ENCODE results near the gene RBFOX1.

Gene RBFOX1

DNA sequence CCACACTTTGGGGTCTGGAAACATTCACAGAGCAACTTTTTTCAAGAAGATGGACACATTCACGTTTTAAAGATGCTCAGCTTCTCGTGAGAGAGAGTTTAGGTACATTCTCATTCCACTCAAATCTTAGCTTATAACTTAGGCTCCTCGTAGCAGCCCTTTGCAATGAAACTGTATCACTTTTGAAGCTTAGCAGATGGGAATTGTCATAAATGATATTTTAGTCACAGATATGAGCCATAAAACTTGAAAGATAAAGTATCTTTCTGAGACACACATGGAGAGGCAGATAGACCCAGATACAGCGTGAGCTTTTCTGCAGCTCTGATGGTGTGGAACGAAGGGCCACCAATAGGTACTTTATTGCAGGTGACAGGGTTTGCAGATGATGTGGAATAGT lies 41.1 kb downstream of the RBFOX1 start:
- no peak for DNase-seq (ENCODE audit: low spot score)

DNA sequence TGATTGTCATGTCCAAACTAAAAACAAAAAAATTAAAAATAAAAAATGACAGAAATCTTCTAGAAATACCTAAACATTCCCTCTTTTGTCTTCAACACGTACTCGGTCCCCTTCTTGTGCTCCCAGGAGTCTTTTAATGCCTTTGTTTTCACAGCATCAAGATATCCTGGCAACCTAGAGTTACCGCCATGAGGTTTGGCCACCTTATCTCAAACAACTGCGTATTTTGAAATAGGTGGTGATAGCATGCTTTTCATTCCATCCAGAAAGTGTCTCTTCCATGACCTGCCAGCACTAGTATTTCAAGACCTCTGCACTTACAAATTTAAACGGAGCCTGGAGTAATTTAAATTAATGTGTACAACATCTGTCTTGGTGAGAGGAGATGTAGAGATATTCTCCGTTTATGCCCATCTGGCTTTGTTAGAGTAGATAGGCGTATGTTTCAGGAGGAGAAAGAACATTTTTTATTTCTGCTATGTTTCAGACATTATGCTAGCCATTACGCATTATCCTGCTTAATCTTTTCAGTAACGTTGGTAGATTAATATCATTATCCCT lies 42.0 kb downstream of the RBFOX1 start:
- DNase-seq (ENCODE audit: low spot score), result no peak

GRCh38 chr16:7376227-7376626 lies 43.6 kb downstream of the RBFOX1 start:
- no peak for DNase-seq (ENCODE audit: low spot score)

- no peak for DNase-seq (ENCODE audit: low spot score)
Measured at GRCh38 chr16:7377231-7377630, 44.6 kb downstream of the RBFOX1 start.

GRCh38 chr16:7378024-7378695 lies 45.5 kb downstream of the RBFOX1 start:
- DNase-seq (ENCODE audit: low spot score), result no peak

DNA sequence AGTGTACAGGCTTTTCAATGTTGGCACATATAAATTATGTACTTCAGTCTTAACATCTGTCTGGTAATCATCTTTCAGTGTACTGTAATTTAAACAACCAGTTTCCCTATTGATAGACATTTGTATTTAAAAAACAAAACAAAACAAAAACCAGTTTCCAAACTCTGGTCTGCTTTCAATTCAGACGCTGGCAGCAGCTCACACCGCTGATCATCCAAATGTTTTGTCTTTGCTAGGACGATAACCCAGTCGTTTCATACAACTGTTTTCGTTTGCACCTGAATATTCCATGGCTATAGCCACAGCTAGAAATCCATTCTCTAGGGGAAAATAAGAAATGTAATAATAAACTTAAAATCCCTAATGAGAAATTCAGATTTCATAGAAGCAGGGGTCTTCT lies 47.8 kb downstream of the RBFOX1 start:
- no peak for DNase-seq (ENCODE audit: low spot score)

GRCh38 chr16:7380911-7381310 lies 48.3 kb downstream of the RBFOX1 start:
- DNase-seq (ENCODE audit: low spot score), result no peak

- DNase-seq (ENCODE audit: low spot score), result no peak
Measured at GRCh38 chr16:7381671-7382070, 49.0 kb downstream of the RBFOX1 start.

DNA sequence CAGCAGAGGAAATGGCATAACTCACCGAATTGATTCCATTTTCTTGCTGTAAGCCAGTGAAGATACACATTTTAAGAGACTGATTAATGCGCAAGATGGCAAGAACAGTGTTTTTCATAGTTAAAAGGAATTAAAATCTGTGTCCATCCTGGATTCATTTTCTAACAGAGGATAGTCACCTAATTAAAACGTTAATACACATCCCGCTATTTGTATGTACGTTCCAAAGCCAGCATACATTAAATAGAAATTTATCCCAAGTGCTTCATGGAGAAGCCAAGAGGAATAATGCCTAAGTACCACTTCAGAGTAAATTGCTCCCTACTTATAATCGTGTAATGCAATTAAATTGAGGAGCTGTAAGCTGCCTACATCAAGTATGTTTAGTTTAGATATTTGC lies 49.9 kb downstream of the RBFOX1 start:
- DNase-seq (ENCODE audit: low spot score), result no peak

DNA sequence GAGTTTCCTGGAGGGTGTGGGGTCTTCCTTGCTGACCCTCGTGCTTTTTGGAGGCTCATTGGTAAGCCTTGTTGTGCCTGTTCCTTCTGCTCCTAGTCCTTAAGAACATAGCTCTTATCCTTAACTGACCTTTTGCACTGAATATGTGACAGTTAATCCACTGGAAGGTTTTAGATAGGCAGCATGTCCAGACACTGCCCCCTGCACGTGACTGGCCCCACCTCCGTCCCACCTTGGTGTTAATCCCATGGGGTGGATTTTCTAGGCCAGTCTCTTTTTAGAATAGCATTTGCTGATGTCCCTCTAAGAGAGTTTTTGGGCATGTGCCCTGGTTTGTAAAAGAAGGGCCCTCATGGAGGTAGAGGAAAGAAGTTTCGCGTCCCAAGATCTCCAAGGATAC lies 58.3 kb downstream of the RBFOX1 start:
- no peak for DNase-seq (ENCODE audit: low spot score)

GRCh38 chr16:7391694-7392093 lies 59.0 kb downstream of the RBFOX1 start:
- DNase-seq (ENCODE audit: low spot score), result no peak

- no peak for DNase-seq (ENCODE audit: low spot score)
Measured at GRCh38 chr16:7392206-7392605, 59.6 kb downstream of the RBFOX1 start.

DNA sequence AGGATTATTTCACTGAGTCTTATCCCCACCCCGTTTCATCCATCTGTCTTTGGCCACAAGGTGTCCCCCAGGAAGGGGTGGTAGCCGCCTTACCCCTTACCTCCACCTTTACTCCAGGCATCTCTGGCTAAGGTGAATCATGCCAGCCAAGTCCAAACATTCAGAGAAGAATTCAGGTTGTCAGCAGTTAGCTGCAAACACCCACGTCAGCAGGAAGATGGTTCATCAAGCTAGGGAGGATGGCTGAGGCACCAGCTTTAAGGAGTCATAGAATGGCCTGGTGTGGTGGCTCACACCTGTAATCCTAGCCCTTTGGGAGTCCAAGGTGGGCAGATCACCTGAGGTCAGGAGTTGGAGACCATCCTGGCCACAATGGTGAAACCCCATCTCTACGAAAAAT lies 61.0 kb downstream of the RBFOX1 start:
- DNase-seq (ENCODE audit: low spot score), result no peak

DNA sequence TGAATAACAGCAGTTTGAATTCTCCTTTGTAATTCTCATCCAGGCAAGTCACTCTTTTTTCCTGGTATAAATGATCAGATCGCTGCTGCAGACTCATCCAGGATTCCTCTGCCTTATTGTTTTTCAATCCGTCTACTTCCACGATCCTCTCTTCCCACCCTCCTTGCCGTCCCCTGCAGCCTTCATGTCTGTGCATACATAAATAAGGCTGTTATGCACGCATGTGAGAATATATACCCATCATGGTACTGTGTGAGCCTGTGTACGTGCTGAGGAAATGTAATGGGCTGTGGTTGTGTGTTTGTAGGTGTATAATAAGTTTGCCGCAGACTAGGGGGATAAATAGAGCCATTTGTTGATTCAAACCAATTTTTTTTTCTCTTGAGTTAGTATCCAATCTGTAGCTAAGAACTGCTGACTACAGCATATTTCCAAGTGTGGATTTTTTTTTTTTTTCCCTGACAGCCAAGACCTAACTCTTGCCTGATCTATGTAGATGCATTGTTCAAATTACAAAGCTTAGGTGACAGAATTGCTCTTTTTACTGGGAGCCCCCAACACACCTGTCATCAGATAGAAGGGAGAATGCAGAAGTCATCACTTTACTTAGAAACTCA lies 62.2 kb downstream of the RBFOX1 start:
- no peak for DNase-seq (ENCODE audit: low spot score)

- no peak for DNase-seq (ENCODE audit: low spot score)
Measured at GRCh38 chr16:7397901-7398300, 65.3 kb downstream of the RBFOX1 start.

DNA sequence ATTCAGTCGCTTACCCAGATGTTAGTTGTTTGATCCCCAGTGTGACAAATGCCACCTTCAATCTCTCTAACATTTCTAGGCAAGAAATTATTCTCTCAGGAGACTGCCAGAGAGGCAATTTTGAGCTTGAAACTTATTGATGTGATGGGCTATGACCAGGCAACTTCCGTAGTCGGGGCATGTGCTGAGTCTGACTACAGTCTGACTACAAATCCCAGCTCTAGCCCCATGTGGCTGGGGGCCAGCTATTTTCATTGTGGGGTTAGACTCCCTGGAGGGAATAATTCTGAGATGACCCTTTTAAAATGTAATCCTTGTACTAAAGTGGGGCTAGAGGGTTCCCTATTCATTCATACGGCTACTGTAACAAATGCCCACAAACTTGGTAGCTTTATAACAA lies 65.9 kb downstream of the RBFOX1 start:
- no peak for DNase-seq (ENCODE audit: low spot score)

DNA sequence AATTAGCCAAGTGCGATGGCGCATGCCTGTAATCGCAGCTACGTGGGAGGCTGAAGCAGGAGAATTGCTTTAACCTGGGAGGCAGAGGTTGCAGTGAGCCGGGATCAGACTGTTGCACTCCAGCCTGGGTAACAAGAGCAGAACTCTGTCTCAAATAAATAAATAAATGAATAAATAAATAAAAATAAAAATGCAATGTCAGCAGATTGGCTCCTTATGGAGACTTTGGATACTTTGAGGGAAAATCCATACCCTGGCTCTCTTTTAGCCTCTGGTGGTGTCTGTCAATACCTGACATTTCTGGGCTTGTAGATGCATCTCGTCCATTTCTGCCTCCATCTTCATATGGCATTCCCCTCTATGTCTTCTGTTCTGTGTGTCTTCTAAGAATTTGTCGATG lies 66.7 kb downstream of the RBFOX1 start:
- DNase-seq (ENCODE audit: low spot score), result no peak

DNA sequence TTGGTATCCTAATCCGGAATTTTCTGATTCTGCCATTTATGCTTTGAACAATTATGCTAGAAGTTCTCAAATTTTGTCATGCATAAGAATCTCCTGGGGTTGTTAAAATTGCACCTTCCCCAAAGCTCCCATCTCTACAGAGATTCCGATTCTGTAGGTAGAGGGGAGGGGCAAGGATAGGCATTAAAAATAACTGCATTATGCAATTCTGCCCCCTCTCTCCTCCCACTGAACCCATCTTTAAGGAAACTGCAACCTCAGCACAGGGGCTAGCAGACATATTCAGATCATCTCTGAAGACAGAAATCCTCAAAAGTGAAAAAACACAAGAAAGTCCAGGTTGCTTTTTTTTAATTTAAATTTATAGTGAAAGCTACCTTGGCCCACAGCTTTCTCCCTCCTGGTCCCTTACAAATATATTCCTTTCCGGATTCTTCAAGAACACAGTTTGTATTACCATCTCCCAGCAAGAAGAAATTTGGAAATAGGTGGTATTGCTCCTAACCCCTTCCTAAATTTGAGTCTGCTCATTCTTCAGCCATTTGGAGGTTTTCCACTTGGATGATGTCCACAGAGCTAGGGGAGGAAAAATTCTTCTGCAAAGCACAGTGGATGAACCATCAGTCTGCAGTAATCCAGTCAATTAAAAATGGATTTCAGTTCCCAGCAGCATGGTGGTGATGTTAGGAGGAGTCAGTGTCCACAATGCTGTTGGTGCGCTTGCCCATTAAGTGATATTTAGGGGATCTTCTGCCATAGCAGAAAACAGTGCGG lies 67.7 kb downstream of the RBFOX1 start:
- DNase-seq (ENCODE audit: low spot score), result no peak

DNA sequence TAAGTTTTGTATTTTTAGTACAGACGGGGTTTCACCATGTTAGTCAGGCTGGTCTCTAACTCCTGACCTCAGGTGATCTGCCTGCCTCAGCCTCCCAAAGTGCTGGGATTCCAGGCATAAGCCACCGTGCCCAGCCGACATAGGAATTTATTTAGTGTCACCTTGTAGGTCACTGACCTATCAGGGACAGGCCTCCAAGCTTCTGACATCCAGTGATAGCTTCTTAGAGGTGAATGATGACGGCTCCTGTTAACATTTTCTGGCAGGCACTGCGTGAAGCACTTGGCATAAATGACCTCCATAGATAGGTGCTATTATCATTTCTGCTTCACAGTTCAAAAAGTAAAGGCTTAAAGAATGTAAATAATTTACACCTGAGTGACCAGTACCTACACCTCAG lies 71.6 kb downstream of the RBFOX1 start:
- no peak for DNase-seq (ENCODE audit: low spot score)

- DNase-seq (ENCODE audit: low spot score), result no peak
Measured at GRCh38 chr16:7405166-7405565, 72.5 kb downstream of the RBFOX1 start.

DNA sequence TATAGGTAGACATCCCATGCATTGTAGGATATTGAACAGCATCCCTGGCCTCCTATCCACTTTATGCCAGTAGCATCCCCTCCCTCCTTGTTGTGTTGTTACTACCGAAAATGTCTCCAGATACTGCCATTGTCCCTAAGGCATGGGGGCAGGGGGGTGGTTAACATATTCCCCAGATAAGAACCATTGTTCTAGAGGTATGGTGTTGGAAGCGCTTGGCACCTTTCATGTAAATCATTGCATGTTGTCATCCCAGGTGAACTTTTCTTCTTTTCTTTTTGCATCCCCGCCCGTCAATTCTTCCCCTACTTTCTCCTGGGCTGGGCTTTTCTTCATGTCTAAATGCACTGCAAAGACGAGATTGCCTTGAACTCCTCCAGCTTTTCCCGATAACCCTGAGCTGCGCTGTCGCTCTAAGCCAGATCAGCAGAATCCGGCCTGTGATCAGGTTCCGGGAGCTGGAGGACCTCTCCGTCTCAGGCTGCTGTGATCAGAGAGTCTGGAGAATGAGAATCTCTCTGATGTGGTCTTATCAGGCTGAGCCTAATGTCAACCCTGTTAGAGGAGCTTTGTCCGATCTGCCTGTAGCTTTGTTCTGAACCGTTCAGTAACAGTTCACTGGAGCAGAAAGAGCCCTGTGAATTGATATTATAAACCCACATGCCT lies 76.2 kb downstream of the RBFOX1 start:
- DNase-seq (ENCODE audit: low spot score), result no peak

DNA sequence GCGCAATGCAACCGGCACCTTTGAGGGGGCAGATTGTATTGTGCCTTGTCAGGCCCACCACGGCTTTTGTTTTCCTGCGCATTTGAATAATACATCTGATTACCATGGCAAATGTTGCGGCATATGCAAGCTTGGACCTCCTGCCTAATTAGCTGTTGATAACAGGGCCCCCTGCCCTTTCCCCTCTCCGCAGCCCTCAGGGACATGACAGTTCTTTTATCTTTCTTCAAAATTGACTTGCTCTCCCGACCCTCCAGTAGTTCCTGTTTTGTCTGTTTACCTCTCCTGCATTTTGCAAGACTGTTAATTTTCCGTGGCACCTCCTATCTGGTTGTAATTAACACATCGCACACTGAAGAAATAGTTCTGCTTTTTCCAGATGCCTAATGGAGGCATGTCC lies 86.8 kb downstream of the RBFOX1 start:
- DNase-seq (ENCODE audit: low spot score), result no peak

- DNase-seq (ENCODE audit: low spot score), result no peak
Measured at GRCh38 chr16:7420079-7420478, 87.4 kb downstream of the RBFOX1 start.
